Karpas-422 (cell line): Measurements from ENCODE around the gene KCNJ8. TPM values are rescaled to one million over a fixed set of nuclear protein-coding genes. Genes with fewer than 3 reads are reported as not detected.

Experiments used
- DNase-seq: peaks from one replicate; pipeline ENCODE4 v3.0.0-alpha.2; 2015
- H2AFZ ChIP-seq: fragments of 200-600 bp; sonication (generic); 2 replicates; pipeline ENCODE4 v1.6.1; 2014; ENCODE audit warnings: antibody characterized with exemption, low read length, mixed read lengths
- H3K27ac ChIP-seq: fragments of 200-600 bp; sonication (generic); 2 replicates; pipeline ENCODE4 v1.5.1; 2014; ENCODE audit warnings: mild to moderate bottlenecking, low read length, moderate library complexity
- H3K27me3 ChIP-seq: fragments of 200-600 bp; sonication (generic); 2 replicates; pipeline ENCODE4 v1.6.1; 2014; ENCODE audit warnings: low read length, mixed read lengths
- H3K36me3 ChIP-seq: fragments of 200-600 bp; sonication (generic); 2 replicates; pipeline ENCODE4 v1.6.1; 2014; ENCODE audit warnings: low read length, mixed read lengths; ENCODE audit not compliant: insufficient read depth
- H3K4me1 ChIP-seq: fragments of 200-600 bp; sonication (generic); 2 replicates; pipeline ENCODE4 v1.6.1; 2014; ENCODE audit warnings: mild to moderate bottlenecking, low read length, mixed read lengths
- H3K4me2 ChIP-seq: fragments of 200-600 bp; sonication (generic); 2 replicates; pipeline ENCODE4 v1.6.1; 2014; ENCODE audit warnings: low read length, low read depth, mild to moderate bottlenecking; ENCODE audit not compliant: poor library complexity, severe bottlenecking
- H3K4me3 ChIP-seq: fragments of 200-600 bp; sonication (generic); 2 replicates; pipeline ENCODE4 v1.5.1; 2014; ENCODE audit warnings: mild to moderate bottlenecking, antibody characterized with exemption, low read length, mixed read lengths
- H3K79me2 ChIP-seq: fragments of 200-600 bp; sonication (generic); 2 replicates; pipeline ENCODE4 v1.6.1; 2014; ENCODE audit warnings: mild to moderate bottlenecking, low read length, mixed read lengths
- H3K9ac ChIP-seq: fragments of 200-600 bp; sonication (generic); 2 replicates; pipeline ENCODE4 v1.6.0; 2014; ENCODE audit warnings: low read length
- H3K9me2 ChIP-seq: fragments of 200-600 bp; sonication (generic), shearing (Covaris generic); replicated peaks from 2 replicates; pipeline ENCODE4 v1.6.0; 2014; ENCODE audit warnings: mild to moderate bottlenecking, low read length, moderate library complexity; ENCODE audit not compliant: insufficient read depth
- H3K9me3 ChIP-seq: fragments of 300-700, 200-600 bp; sonication (generic); 2 replicates; pipeline ENCODE4 v1.6.1; 2014; ENCODE audit warnings: low read length, mixed read lengths
- H4K20me1 ChIP-seq: fragments of 200-600 bp; sonication (generic); 2 replicates; pipeline ENCODE4 v1.6.1; 2014; ENCODE audit warnings: mild to moderate bottlenecking, antibody characterized with exemption, low read length, low read depth; ENCODE audit not compliant: insufficient read depth
- total RNA-seq: library from RNA; depleted of rRNA; stranded (reverse); fragments of >200 nt; shearing (Covaris generic); gene quantifications from 2 replicates; pipeline ENCODE4 v1.2.3, GENCODE V29; 2014; ENCODE audit warnings: low replicate concordance

KCNJ8 gene
- total RNA-seq, 1 experiment from 2014 or later = not detected

DNA sequence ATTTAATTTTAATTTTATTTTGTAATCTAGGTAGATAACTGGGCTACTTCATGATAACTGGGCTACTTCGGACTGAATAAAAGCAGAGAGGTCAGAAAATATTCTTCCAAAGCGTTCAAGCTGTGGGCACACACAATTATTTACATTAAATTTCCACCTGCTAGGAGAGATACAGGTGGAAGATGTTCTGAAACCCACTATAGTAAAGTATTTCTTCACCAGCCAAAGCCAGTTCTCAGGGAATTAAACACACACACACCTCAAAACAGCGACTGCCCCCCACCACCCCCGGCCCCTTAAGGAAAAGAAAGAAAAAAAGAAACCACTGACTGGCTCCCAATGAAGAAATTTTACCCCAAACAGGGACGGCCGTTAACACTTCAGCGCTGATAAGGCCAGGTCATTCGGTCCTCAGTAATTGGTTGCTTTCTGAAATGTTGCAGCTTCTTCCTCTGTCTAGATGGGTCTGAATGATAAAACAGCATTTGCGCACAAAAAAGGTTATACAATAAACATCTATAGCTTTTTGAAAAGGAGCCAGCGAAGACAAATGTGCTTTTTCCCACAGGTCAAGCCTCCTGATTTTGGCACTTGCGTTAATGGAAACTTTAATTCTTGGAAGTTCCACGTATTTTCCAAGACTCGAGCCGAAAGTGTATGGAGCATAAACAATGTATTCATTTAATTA lies 771 bp upstream of the KCNJ8 start:
- Histone ChIP-seq H3K79me2 (no peaks in the 10 kb centered on the region), H3K9ac (no peak overlapping the region), H3K4me2 (no peak overlapping the region), H4K20me1 (no peaks in the 10 kb centered on the region), H3K27me3 (no peaks in the 10 kb centered on the region), H3K4me1 (peaks cover 3% of the 10 kb centered on the region; the same call in 1 of the 2 replicates), H3K9me3 (no peaks in the 10 kb centered on the region), H3K27ac (no peak overlapping the region), H3K9me2 (no peaks in the 10 kb centered on the region), H2AFZ (no peak overlapping the region), H3K4me3 (no peak overlapping the region), H3K36me3 (no peaks in the 10 kb centered on the region)
- no peak for DNase-seq

DNA sequence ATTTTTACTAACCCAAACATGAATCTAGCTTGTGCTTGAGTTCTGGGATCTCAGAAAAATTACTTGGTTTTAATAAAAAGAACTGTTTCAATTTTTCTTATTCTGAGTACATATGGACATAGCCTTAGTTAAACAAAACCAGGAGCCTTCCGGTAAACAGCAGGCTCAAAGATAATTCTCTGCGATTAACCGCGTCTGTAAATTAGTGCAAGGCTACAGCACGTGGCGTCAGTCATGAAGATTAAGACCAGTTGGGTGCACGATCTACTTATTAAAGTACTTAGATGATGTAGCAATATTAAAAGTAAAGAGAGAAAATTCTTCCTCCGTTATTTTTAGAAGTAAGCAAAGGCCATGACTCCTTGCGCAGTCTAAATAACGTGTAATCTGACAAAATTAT lies 700 bp downstream of the KCNJ8 start:
- Histone ChIP-seq H2AFZ (no peak overlapping the region), H3K4me3 (no peak overlapping the region), H3K9me2 (no peaks in the 10 kb centered on the region), H3K4me2 (no peak overlapping the region), H3K79me2 (no peaks in the 10 kb centered on the region), H3K36me3 (no peaks in the 10 kb centered on the region), H3K9me3 (no peaks in the 10 kb centered on the region), H3K27ac (no peak overlapping the region), H3K4me1 (peaks cover 3% of the 10 kb centered on the region; the same call in 1 of the 2 replicates), H3K27me3 (no peaks in the 10 kb centered on the region), H3K9ac (no peak overlapping the region), H4K20me1 (no peaks in the 10 kb centered on the region)
- DNase-seq = no peak

GRCh38 chr12:21773263-21773741 lies 1.2 kb downstream of the KCNJ8 start:
- peak; percentile 59 for DNase-seq
- no peak overlapping the region for H3K4me3 ChIP-seq
- no peak overlapping the region for H3K9ac ChIP-seq

DNA sequence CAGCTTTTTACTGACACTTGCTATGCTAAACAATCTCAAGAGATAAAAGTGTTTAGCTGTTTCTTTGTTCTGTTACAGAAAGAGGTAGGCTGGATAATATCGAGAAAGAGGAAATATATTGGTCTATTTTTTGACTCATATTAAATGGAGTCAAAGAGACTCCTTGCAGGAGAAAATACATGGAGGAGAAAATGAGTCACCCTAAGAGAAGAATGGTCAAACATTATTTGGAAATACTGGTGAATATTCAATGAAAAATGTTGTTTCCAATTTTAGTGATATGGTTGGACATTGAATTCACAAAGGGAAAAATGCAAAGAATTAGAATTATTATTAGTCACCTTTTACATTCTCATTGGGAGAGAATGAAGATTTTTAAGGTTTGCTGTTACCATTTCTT lies 3.2 kb downstream of the KCNJ8 start:
- Histone ChIP-seq H3K27me3 (no peaks in the 10 kb centered on the region), H3K27ac (no peak overlapping the region), H4K20me1 (no peaks in the 10 kb centered on the region), H3K4me1 (0 out of 2 replicates have a peak, but pooled peaks cover 3% of the 10 kb centered on the region), H3K79me2 (no peaks in the 10 kb centered on the region), H3K4me3 (no peak overlapping the region), H3K36me3 (no peaks in the 10 kb centered on the region), H3K9me2 (no peaks in the 10 kb centered on the region), H3K9me3 (no peaks in the 10 kb centered on the region), H3K9ac (no peak overlapping the region), H3K4me2 (no peak overlapping the region), H2AFZ (no peak overlapping the region)
- no peak for DNase-seq

More at GRCh38 chr12:21773263-21773741, 1.2 kb downstream of the KCNJ8 start:
- no peaks in the 10 kb centered on the region for H3K36me3 ChIP-seq
- H3K27ac ChIP-seq = no peak overlapping the region
- H3K79me2 ChIP-seq = no peaks in the 10 kb centered on the region
- H3K27me3 ChIP-seq = no peaks in the 10 kb centered on the region
- H3K4me1 ChIP-seq = peaks cover 3% of the 10 kb centered on the region; the same call in 1 of the 2 replicates
- H3K9me2 ChIP-seq = no peaks in the 10 kb centered on the region
- no peaks in the 10 kb centered on the region for H4K20me1 ChIP-seq
- no peak overlapping the region for H3K4me2 ChIP-seq
- H3K9me3 ChIP-seq = no peaks in the 10 kb centered on the region
- H2AFZ ChIP-seq = no peak overlapping the region

DNA sequence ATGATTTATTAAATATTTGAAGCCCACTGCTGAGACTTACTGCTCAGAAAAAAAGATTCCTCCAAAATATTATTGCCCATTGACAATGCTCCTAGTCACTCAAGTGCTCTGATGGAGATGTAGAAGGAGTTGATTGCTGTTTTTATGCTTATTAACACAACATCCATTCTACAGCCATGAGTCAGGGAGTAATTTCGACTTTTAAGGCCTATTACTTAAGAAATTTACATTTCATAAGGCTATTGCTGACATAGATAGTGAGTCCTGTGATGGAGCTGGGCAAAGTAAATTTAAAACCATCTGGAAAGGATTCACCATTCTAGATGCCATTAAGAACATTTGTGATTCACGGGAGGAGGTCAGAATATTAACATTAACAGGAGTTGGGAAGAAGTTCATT lies 5.2 kb downstream of the KCNJ8 start:
- Histone ChIP-seq H3K9me3 (no peaks in the 10 kb centered on the region), H4K20me1 (no peaks in the 10 kb centered on the region), H3K27ac (no peak overlapping the region), H3K79me2 (no peaks in the 10 kb centered on the region), H2AFZ (no peak overlapping the region), H3K9me2 (no peaks in the 10 kb centered on the region), H3K36me3 (no peaks in the 10 kb centered on the region), H3K27me3 (no peaks in the 10 kb centered on the region), H3K9ac (no peak overlapping the region), H3K4me1 (0 out of 2 replicates have a peak, but pooled peaks cover under 1% of the 10 kb centered on the region), H3K4me2 (no peak overlapping the region), H3K4me3 (no peak overlapping the region)
- no peak for DNase-seq

GRCh38 chr12:21766403-21766802 lies 8.1 kb downstream of the KCNJ8 start:
- DNase-seq = no peak
- H3K4me2 ChIP-seq = no peak overlapping the region
- H2AFZ ChIP-seq = no peak overlapping the region
- H3K79me2 ChIP-seq = no peaks in the 10 kb centered on the region
- no peaks in the 10 kb centered on the region for H3K4me1 ChIP-seq
- H3K4me3 ChIP-seq = no peak overlapping the region
- H3K9me2 ChIP-seq = no peaks in the 10 kb centered on the region
- H4K20me1 ChIP-seq = no peaks in the 10 kb centered on the region
- H3K27ac ChIP-seq = no peak overlapping the region
- H3K9ac ChIP-seq = no peak overlapping the region
- H3K36me3 ChIP-seq = no peaks in the 10 kb centered on the region
- H3K27me3 ChIP-seq = no peaks in the 10 kb centered on the region
- no peaks in the 10 kb centered on the region for H3K9me3 ChIP-seq

DNA sequence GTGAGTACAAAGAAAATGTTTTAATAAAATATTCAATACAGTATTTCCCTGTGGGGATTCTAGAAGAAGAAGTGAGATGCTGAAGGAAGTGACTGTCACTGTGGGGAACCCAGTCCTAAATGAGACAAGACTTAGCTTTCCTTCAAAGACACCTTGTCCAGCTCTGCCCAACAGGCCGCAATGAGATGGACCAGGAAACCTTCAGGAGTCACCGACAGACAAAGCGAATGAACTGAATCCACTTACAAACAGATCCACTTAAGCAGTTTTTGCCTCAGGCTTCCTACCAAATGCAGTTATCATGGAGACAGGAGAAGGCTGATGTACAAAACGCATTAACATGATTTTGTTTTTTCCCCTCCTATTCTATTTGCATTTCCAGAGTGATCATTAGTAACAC lies 9.6 kb downstream of the KCNJ8 start:
- H4K20me1 ChIP-seq = no peaks in the 10 kb centered on the region
- no peaks in the 10 kb centered on the region for H3K4me1 ChIP-seq
- H3K27ac ChIP-seq = no peak overlapping the region

DNA sequence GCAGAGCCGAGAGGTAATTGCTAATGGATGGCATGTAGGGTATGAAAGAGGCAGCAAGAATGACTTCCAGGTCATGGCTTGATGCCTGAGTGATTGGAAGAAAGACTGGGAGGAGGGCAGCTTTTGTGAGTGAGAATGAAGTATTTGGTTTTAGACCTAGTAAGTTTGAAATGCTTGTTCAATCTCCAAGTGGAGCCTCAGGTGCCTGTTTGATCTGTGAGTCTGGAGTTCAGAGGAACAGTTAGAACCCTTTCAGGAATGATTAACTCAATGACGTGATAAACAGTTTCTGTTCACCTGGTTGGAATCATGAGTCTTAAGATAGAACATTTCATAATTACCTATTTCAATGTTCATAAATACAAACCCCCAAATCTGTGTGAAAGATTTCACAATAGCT lies 10.4 kb downstream of the KCNJ8 start:
- H3K36me3 ChIP-seq = no peaks in the 10 kb centered on the region
- H2AFZ ChIP-seq = no peak overlapping the region
- no peaks in the 10 kb centered on the region for H3K79me2 ChIP-seq
- no peaks in the 10 kb centered on the region for H4K20me1 ChIP-seq
- H3K4me3 ChIP-seq = no peak overlapping the region
- no peaks in the 10 kb centered on the region for H3K9me2 ChIP-seq
- no peak for DNase-seq
- no peaks in the 10 kb centered on the region for H3K4me1 ChIP-seq
- H3K9ac ChIP-seq = no peak overlapping the region
- no peaks in the 10 kb centered on the region for H3K27me3 ChIP-seq
- H3K4me2 ChIP-seq = no peak overlapping the region
- no peak overlapping the region for H3K27ac ChIP-seq
- no peaks in the 10 kb centered on the region for H3K9me3 ChIP-seq

More for the DNA sequence above, 9.6 kb downstream of the KCNJ8 start:
- Histone ChIP-seq H2AFZ (no peak overlapping the region), H3K9me3 (no peaks in the 10 kb centered on the region), H3K4me2 (no peak overlapping the region), H3K4me3 (no peak overlapping the region), H3K36me3 (no peaks in the 10 kb centered on the region), H3K27me3 (no peaks in the 10 kb centered on the region), H3K9me2 (no peaks in the 10 kb centered on the region), H3K79me2 (no peaks in the 10 kb centered on the region), H3K9ac (no peak overlapping the region)
- DNase-seq = no peak
